GM15510 (cell line): ENCODE data around the gene AUTS2.

Experiments
- POLR2A ChIP-seq: IDR thresholded peaks from 3 replicates; pipeline ENCODE4 v1.6.1; 2011; ENCODE audit warnings: borderline replicate concordance; ENCODE audit not compliant: insufficient read length; ENCODE audit errors: extremely low read depth

The AUTS2 gene

GRCh38 chr7:70419526-70420380 is 821.5 kb downstream of the AUTS2 start:
- no peak for TF ChIP-seq POLR2A

GRCh38 chr7:70420381-70420662 is 822.0 kb downstream of the AUTS2 start:
- TF ChIP-seq POLR2A = no peak

DNA sequence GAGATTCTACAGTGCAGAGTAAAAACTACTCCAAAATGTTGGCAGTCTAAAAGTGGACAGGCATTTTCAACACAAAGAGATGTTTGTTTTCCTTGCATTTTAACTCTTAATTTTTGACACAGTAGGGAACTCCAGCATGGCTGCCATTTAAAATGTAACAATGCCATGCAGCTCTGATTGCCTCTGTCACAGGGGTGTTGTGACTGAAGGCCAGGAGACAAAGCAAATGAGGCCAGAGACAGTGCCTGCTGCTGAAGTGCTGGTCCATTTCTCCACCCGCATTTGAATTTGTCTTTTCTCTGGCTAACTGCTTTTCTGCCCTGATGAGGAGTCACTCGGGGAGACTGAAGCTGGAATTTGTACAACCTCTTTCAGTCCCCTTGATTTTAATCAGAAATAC is 823.0 kb downstream of the AUTS2 start:
- no peak for TF ChIP-seq POLR2A

GRCh38 chr7:70426249-70426880 is 828.1 kb downstream of the AUTS2 start:
- no peak for TF ChIP-seq POLR2A

DNA sequence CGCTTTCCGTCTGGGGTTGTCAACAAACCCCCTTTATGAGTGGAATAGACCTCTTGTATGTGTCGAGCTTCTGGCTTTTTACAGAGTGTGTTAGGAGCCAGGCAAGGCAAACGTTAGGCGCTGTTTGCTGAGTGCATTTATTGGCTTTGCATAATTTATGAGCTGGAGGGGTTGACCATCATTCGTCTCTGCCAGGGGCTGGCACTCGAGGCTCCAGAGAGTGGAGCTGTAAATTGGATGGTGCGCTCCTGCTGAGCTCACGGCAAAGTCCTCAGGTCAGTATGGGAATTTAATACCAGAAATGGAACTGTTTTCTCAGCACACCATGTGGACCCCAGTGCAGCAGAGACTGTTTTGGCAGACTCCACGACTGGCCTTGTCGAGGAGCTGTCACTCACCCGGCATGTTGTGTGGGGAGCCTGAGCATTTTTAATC is 834.3 kb downstream of the AUTS2 start:
- no peak for TF ChIP-seq POLR2A

DNA sequence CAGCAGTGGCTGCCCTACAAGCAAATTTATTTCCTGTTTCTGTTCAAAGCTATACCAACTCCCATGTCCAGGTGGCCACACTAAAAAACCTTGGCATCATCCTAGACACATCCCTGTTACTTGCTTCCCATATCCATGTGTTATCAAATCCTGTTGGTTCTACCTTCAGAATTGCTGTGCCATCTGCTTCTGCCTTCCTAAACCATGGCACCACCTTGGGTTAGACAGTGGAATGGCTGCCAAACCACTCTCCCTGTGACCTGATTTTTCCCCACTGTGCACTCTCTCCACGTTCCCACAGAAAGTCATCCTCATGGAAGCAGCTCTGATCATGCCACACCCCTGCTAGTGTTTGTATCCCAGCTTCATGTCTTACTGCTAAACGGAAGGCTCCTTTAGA is 836.1 kb downstream of the AUTS2 start:
- TF ChIP-seq POLR2A = no peak

- no peak for TF ChIP-seq POLR2A
Measured at GRCh38 chr7:70434821-70435220, 836.5 kb downstream of the AUTS2 start.

- no peak for TF ChIP-seq POLR2A
Measured at GRCh38 chr7:70435634-70436033, 837.4 kb downstream of the AUTS2 start.

DNA sequence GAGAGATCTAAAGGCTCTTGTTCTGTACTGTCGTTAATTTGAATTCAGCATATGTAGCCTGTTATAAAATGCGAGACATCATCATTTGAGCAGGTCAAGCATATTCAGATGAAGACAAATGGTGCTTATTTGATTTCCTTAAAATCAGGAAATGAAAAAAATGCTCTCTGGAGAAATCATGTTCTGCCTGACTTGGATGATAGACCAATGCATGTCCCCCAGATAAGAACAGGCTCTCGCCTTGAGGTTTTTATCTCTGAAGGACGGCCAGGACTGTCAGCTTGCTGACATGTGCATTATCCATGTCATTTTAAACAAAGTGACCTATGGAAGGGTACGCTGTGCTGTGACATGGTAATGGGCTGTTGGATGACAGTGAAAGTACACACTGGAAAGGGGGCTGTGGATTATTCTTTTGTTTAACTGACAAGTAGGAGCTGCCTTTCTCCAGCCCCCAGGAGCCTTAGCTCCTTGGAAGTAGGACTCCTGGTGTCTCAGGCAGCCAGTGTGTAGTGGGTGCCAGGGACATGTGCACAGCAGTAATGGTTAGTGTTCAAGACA is 838.6 kb downstream of the AUTS2 start:
- no peak for TF ChIP-seq POLR2A

GRCh38 chr7:70439651-70440050 is 841.4 kb downstream of the AUTS2 start:
- no peak for TF ChIP-seq POLR2A

DNA sequence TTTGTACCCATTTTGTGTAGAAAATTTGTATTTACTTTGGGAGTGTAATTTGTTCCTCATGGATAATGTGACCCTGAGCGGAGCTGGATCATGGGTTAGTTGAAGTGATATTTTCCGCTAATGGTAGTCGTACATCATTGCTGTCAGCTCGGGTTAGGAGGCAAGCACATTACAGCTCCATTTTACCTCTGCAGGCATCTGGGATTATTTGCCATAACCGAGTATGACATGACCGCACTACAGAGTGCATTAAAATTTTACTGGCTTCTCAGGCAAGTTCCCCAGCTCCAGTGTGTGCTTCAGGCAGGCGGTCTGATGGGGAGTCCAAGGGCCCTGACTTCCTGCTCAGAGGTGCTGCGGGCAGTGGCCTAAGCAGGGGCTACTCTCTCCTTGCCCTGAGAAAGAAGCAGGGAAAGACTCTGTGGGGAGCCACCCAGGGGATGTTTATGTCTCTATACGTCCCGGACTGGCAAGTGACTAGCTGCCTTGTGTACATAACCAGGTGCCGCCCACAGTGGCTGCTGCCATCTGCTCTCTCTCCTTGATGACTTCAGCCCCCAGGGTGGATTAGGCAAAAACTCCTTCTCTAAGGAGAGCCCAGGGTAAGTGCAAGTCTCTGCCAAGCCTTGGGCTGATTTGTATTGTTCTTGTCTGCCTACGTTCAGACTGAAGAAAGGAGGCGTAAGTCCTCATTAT is 848.3 kb downstream of the AUTS2 start:
- no peak for TF ChIP-seq POLR2A

DNA sequence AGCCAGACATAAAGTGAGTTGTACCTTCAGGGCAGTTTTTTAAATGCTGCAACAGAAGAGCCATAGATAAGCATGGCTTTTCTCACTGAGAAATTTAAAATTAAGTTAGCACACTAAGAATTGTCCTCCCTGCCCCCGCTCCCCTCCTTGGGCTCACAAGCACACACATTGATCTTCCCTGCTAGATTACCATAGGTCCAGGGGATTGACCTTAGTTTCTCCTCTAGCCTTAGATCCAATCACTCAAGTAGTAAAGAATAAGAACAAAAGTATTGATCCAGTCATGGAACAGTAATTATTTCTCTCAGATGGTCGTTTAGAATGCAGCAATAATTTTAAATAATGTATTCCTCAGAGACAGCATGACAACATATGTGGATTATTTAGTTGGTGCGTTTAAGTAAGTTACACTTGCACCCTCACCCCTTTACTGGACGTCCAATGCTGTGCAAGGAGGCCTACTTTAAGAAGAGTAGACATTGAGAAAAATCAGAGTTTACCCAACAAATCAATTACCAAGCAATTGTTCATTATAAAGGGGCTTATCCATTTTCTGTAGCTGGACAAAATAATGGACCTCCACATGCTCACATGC is 850.1 kb downstream of the AUTS2 start:
- no peak for TF ChIP-seq POLR2A

GRCh38 chr7:70450731-70451130 is 852.5 kb downstream of the AUTS2 start:
- TF ChIP-seq POLR2A = no peak

- no peak for TF ChIP-seq POLR2A
Measured at GRCh38 chr7:70455925-70456324, 857.6 kb downstream of the AUTS2 start.

DNA sequence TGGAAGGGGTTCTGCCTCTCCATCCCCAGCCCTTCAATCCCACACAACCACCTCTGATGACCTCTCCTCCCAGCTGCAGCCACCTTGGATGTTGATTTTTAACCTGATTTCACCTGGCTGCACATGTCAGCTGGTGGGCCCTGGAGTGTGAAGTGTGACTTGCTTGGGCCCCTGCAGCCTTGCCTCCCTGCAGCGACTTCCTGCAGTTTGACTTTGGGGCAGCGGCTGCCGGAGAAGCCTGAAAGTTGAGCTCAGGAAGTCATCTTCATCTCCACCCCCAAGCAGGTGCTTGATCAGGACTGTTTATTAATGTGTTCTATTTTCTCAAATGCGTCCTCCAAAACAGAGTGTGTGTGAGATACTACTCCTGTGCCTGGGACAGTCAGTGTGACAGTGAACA is 858.4 kb downstream of the AUTS2 start:
- TF ChIP-seq POLR2A = no peak
